Endothelial cell of umbilical vein (primary cell): Measurements from ENCODE around the gene GOLGA2. TPM values are rescaled to one million over a fixed set of nuclear protein-coding genes. Genes with fewer than 3 reads are reported as not detected.

ENCODE experiments used
- BruUV-seq: library from RNA; stranded (reverse); fragments of 400-500 nt; replicated peaks from 2 replicates; lab custom pipeline; 2021; lab: Mats Ljungman, UMichigan
- CTCF ChIA-PET: fragments of 300-600, 350-600 bp; sonication (Branson Sonifier 250); formaldehyde crosslinking; loops from one replicate; lab custom pipeline; 2021; ENCODE audit warnings: antibody characterized with exemption, inconsistent platforms; lab: Charles Lee
- POLR2A ChIA-PET: fragments of 300-600, 350-600 bp; sonication (Branson Sonifier 250); formaldehyde crosslinking; loops from one replicate; lab custom pipeline; 2021; ENCODE audit warnings: antibody characterized with exemption, inconsistent platforms; lab: Charles Lee
- DNase-seq: peaks from one replicate; pipeline ENCODE4 v3.0.0-alpha.2; 2011; ENCODE audit warnings: low read depth, low spot score
- FAIRE-seq: peaks from 2 replicates; lab custom pipeline; 2011; peaks lifted over from hg19 to GRCh38; lab: Jason Lieb, UNC
- H2AFZ ChIP-seq: 2 replicates; pipeline ENCODE4 v1.6.0; 2012; ENCODE audit warnings: low read depth, low read length, control low read depth, inconsistent platforms
- H3K27ac ChIP-seq: 2 replicates; pipeline ENCODE4 v1.5.1; 2011; ENCODE audit warnings: low read depth, mild to moderate bottlenecking, control low read depth, low read length, moderate library complexity; ENCODE audit not compliant: insufficient read depth
- H3K27me3 ChIP-seq, 2 experiments: 2 replicates each; pipeline versions ENCODE4 v1.6.0 to v1.6.1; 2011; ENCODE audit warnings: low read length in 2 of 2, mixed read lengths in 1 of 2; ENCODE audit not compliant: control insufficient read depth in 2 of 2, insufficient read depth in 2 of 2
- H3K36me3 ChIP-seq, 2 experiments: 2 replicates in 1 of 2; 3 replicates in 1 of 2; pipeline ENCODE4 v1.5.1; 2011; ENCODE audit warnings: low read length in 2 of 2, mild to moderate bottlenecking in 1 of 2, moderate library complexity in 1 of 2; ENCODE audit not compliant: control insufficient read depth in 2 of 2, insufficient read depth in 2 of 2; ENCODE audit errors: extremely low read depth in 1 of 2
- H3K4me1 ChIP-seq: 3 replicates; pipeline ENCODE4 v1.5.1; 2011; ENCODE audit warnings: mild to moderate bottlenecking, low read length; ENCODE audit not compliant: control insufficient read depth, insufficient read depth; ENCODE audit errors: extremely low read depth
- H3K4me2 ChIP-seq: 2 replicates; pipeline ENCODE4 v1.6.1; 2011; ENCODE audit warnings: low read length, control low read depth, mixed read lengths; ENCODE audit not compliant: insufficient read depth
- H3K4me3 ChIP-seq, 3 experiments: fragments of 200-600 bp in 1 of 3; sonication (generic), shearing (Covaris generic) in 1 of 3; replicated peaks in 1 of 3; 2 replicates each; pipeline ENCODE4 v1.5.1; 2011 to 2016; ENCODE audit warnings: control low read depth in 3 of 3, low read length in 3 of 3, mild to moderate bottlenecking in 2 of 3, inconsistent platforms in 1 of 3, low read depth in 1 of 3, moderate library complexity in 1 of 3; ENCODE audit not compliant: insufficient read depth in 1 of 3
- H3K79me2 ChIP-seq: 2 replicates; pipeline ENCODE4 v1.6.0; 2012; ENCODE audit warnings: low read length, inconsistent platforms; ENCODE audit not compliant: control insufficient read depth, insufficient read depth
- H3K9ac ChIP-seq: replicated peaks from 2 replicates; pipeline ENCODE3; 2011; ENCODE audit warnings: low read length, control low read depth; ENCODE audit not compliant: insufficient read depth; ENCODE audit errors: extremely low read depth
- H3K9me1 ChIP-seq: replicated peaks from 3 replicates; pipeline ENCODE4 v1.6.0; 2011; ENCODE audit warnings: mild to moderate bottlenecking, low read length; ENCODE audit not compliant: control insufficient read depth, insufficient read depth; ENCODE audit errors: extremely low read depth
- H3K9me3 ChIP-seq: replicated peaks from 2 replicates; pipeline ENCODE4 v1.5.1; 2012; ENCODE audit warnings: low read length, inconsistent platforms; ENCODE audit not compliant: control insufficient read depth, insufficient read depth
- H4K20me1 ChIP-seq: replicated peaks from 2 replicates; pipeline ENCODE3; 2011; ENCODE audit warnings: mild to moderate bottlenecking, low read length; ENCODE audit not compliant: control insufficient read depth, insufficient read depth; ENCODE audit errors: extremely low read depth
- FOS ChIP-seq: IDR thresholded peaks from 2 replicates; pipeline ENCODE4 v1.6.1; 2011; ENCODE audit warnings: mild to moderate bottlenecking, low read length, moderate library complexity, borderline replicate concordance; ENCODE audit not compliant: insufficient read depth
- JUN ChIP-seq: IDR thresholded peaks from 2 replicates; pipeline ENCODE4 v1.6.1; 2011; ENCODE audit warnings: borderline replicate concordance, low read depth; ENCODE audit not compliant: insufficient read length, insufficient read depth
- dilution Hi-C: fragments of 300-500 bp; cut with MboI; formaldehyde crosslinking; loops from one replicate; pipeline ENCODE4 v1.15.0; 2019; ENCODE audit warnings: low sequenced_read_pairs; ENCODE audit not compliant: extremely low pct_ligation_motif_present
- intact Hi-C: fragments of 100-400 bp; cut with micrococcal nuclease; formaldehyde crosslinking; loops from one replicate; pipeline ENCODE4 v1.10.0; 2022
- polyA plus RNA-seq, 4 experiments: library from polyadenylated mRNA; depleted of rRNA in 3 of 4; stranded (reverse) in 3 of 4; unstranded in 1 of 4; fragments of >200 nt; gene quantifications; 2 replicates each; pipeline versions ENCODE4 v1.2.1 to v1.2.3, GENCODE V29; 2011 to 2012; ENCODE audit warnings: missing spikeins in 1 of 4
- total RNA-seq: library from RNA; stranded (reverse); gene quantifications from 2 replicates; pipeline ENCODE4 v1.2.3, GENCODE V29; 2021
- TF ChIP-seq, protein P1 (sequence below): IDR thresholded peaks from 2 replicates; pipeline ENCODE4 v1.6.1; 2011; ENCODE audit not compliant: insufficient read depth, insufficient read length

Gene GOLGA2
- total and polyA plus RNA-seq, 2 donors (not counting 3 experiments of a cell fraction or from before 2014, with no cell fraction given): 52.3 to 114 TPM

DNA sequence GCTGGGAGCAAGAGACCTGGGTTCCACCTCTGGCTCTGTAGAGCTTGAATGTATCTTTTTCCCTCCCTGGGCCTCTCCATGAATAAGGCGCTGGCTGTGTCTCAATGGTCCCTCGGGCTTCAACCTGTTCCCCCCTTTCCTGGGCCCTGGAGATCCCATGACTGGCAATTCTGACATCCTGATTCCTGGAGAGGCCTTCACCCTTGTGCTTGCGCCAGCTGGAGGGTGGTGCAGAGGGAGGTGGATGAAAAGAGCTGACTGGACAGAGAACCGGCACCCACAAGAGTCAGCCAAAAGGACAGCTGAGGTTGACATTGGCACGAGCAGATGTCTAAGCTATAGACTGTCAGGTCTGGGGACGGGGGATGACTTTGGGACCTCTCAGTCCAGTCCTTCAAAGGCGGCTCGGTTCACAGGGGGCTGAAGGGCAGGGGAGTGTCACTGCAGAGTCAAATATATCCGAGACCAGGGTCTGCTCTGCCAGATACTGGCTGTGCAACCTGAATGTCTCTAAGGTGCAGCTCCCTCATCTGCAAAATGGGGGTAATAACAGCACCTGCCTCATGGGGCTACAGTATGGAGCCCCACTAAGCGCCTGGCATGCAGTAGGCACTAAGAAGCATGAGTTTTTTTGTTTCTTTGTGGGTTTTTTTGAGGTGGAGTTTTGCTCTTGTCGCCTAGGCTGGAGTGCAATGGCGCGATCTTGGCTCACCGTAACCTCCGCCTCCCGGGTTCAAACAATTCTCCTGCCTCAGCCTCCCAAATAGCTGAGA, 58.8 kb downstream of the GOLGA2 start:
- CTCF ChIA-PET: interaction anchor here (2.5 kb wide), 1 partner anchor 10 kb away, joined by 10 read pairs; no protein-coding TSS in a partner anchor
- no peak overlapping the region for H3K4me3 ChIP-seq
- intact Hi-C loops: no loop called here
- BruUV-seq: no TSS peak
- H3K27me3 ChIP-seq: peaks cover 3 to 5% of the 10 kb centered on the region in 2 experiments
- no peaks in the 10 kb centered on the region for H4K20me1 ChIP-seq
- FAIRE-seq (no peak), DNase-seq (no peak)
- H3K9me1 ChIP-seq: no peaks in the 10 kb centered on the region
- no peak overlapping the region for H3K27ac ChIP-seq
- dilution Hi-C loops: no loop called here
- H3K4me1 ChIP-seq: peaks cover 3% of the 10 kb centered on the region
- no peak overlapping the region for H2AFZ ChIP-seq
- no peaks in the 10 kb centered on the region for H3K9me3 ChIP-seq
- no peak overlapping the region for H3K9ac ChIP-seq
- no peaks in the 10 kb centered on the region for H3K36me3 ChIP-seq
- H3K4me2 ChIP-seq: no peak overlapping the region
- no peaks in the 10 kb centered on the region for H3K79me2 ChIP-seq
- TF ChIP-seq FOS: no peak
- TF ChIP-seq, protein P1, sequence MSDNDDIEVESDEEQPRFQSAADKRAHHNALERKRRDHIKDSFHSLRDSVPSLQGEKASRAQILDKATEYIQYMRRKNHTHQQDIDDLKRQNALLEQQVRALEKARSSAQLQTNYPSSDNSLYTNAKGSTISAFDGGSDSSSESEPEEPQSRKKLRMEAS: no peak
- POLR2A ChIA-PET: no interaction called here

- peaks cover 11% of the 10 kb centered on the region in 2 experiments for H3K27me3 ChIP-seq
- H3K9me1 ChIP-seq: no peaks in the 10 kb centered on the region
- H3K4me2 ChIP-seq: no peak overlapping the region
- H4K20me1 ChIP-seq: no peaks in the 10 kb centered on the region
- H3K36me3 ChIP-seq: no peaks in the 10 kb centered on the region
- intact Hi-C loops: no loop called here
- ChIA-PET POLR2A (no interaction called here), CTCF (interaction anchor here (1.5 to 2.5 kb wide), 2 partner anchors 8 to 12 kb away, joined by 5 to 10 read pairs; partner anchors contain the start of gene DNM1)
- H3K9ac ChIP-seq: no peak overlapping the region
- H3K4me3 ChIP-seq: no peak overlapping the region
- no peaks in the 10 kb centered on the region for H3K79me2 ChIP-seq
- H3K9me3 ChIP-seq: no peaks in the 10 kb centered on the region
- dilution Hi-C loops: no loop called here
- TF ChIP-seq, protein P1: no peak
- TF ChIP-seq JUN: peak; percentile 31
- BruUV-seq: no TSS peak
- peaks cover 3% of the 10 kb centered on the region for H3K4me1 ChIP-seq
- FAIRE-seq (no peak), DNase-seq (peak; percentile 12)
- H2AFZ ChIP-seq: no peak overlapping the region
- H3K27ac ChIP-seq: no peak overlapping the region
Observed at GRCh38 chr9:128215491-128216409, 60.1 kb downstream of the GOLGA2 start.
